HG03378 (cell line): ENCODE results near the gene MUC3A.
"Not testable (repeated sequence)": the region's sequence is repeated elsewhere in the genome, so short reads cannot be mapped to it uniquely, and the experiment has no call there.

Source experiments
- ATAC-seq: cut with Tn5 transposase; IDR thresholded peaks from one replicate; pipeline ENCODE4 v1.9.1; 2021; ENCODE audit warnings: mild to moderate bottlenecking, moderate library complexity; ENCODE audit not compliant: unreplicated experiment

MUC3A gene

DNA sequence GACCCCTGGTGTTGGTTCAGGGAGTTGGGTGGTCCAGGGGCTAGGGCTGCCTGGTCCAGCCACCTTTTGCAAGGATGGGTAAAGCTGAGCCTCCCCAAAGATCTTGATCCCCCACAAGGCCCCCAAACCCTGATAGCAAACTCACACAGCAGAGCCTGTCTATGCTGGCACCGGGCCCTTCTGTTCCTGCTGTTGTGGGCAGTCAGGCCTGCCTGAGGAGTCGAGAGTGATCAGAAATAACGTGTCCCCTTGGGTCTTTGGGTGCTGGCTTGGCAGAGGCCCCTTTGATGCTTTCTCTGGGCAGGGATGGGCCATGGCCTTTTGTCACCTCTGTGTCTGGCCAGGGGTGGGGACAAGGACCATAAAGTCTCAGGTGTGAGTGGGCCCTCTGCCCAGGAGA is 19.3 kb downstream of the MUC3A start:
- no peak for ATAC-seq

DNA sequence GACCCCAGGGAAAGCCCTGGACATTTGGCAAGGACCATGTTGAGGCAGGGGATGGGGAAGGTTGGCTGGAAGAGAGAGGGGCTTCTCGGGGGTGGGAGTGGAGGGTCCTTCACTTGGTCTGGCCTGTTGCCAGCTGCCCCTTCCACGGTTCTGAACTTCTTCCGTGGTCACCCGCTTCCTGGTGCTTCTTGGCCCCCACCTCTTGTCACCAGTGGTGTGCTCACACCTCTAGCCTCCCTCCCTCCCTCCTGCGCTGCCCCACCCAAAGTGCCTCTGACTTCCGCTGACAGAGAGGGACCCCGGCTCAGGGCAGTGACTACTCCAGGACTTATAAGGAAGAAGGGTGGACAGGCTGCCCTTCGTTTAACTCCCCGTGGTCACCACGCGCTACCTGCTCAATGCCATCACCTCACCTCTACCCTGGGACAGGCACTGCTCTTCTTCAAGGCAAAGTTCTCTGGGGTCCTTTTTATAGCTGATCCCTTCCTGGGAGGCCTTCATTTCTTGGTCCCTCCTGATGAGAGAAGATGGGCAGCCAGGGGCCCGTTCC is 19.8 kb downstream of the MUC3A start, which contains the start of gene MUC12:
Gene MUC12, plus strand, starts transcription at position 500 of the 550 bp plus-strand sequence. CDS start 58 bp downstream, outside the sequence.
- no peak for ATAC-seq

DNA sequence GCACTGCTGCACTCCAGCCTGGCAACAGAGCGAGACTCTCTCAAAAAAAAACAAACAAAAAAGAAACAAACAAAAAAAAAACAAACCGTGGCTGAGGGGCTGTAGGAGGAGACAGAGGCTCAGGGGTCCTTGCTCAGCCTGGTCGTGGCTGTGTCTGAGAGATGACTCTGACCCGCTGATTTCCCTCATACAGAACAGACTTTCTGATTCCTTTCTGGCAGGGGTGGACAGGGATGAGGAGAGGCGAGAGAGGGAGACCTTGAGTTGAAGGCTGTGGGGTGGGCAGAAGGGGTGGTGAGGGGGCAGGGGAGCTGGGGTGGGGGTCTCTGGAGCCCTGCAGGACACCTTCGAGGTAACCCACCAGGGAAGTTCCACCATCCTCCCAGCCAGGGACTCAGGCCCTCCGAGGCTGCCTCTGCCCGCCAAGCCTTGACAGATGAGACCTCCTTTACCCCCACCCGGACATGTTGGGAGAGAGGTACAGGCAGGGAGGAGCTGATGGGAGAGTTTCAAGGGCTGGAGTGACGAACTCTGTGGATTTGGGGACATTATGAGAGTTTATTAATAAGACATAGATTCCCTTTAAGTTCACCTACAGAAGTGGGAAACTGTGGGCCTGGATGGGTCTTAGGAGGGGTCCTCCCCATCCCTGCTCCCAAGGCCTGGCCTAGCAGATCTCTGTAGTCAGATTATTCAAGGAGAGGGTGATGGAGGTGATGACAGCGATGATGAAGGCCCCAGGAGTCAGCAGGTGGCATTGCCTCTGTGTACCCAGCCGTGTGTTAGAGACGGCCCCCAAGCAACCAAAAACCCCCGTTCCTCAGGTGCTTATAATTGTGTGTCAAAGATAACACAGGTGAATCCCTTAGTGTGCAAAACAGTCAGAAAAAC is 22.0 kb downstream of the MUC3A start:
- ATAC-seq: no peak

DNA sequence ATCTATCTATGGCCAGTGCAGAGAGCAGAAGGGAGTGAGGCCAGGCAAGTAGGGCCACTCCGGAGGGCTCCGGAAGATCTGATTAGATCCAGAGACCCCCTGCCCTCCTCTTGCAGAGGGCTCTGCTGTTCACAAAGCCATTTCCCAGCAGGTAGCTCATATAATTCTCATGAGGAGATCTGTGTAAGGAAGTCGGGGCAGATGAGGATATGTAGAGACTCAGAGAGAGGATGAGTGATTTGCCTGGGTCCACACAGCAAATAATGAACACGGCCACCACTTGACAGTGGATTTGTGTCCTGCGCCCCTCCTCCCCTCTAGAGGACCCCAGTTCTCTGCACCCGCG is 22.6 kb downstream of the MUC3A start:
- no peak for ATAC-seq

DNA sequence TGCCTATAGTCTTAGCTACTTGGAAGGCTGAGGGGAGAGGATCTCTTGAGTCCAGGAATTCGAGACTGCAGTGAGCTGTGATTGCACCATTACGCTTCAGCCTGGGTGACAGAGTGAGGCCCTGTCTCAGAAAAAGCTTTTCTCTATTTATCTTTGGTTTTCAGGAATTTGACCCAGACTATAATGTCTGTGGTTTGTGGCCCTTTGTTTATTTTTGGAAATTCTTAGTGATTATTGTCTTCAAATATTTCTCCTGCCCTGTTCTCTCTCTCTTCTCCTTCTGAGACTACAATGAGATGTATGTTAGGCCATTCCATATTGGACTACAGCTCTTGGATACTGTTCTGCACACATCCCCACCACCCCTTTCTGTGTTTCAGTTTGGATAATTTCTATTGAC is 24.7 kb downstream of the MUC3A start:
- no peak for ATAC-seq

DNA sequence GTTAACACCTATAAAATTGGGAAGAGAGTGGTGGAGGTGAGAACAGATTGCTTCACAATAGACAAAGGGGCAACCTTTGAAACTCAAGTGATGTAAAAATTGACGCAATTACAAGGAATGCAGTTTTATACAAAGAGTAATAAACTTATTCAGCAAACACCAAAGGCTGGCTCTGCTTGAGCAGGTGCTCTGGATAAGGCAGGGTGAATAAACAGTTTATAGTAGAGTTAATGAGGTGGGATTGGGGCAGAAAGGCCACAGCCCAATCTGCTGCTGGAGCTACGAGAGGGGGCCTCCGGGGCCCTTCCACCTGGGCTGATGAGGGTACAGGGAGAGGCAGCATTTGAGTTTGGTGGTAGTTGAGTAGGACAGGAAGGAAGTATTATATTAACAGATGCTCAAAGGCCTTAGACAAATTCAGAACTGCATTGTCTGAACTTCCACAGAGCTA is 26.1 kb downstream of the MUC3A start:
- ATAC-seq: no peak

DNA sequence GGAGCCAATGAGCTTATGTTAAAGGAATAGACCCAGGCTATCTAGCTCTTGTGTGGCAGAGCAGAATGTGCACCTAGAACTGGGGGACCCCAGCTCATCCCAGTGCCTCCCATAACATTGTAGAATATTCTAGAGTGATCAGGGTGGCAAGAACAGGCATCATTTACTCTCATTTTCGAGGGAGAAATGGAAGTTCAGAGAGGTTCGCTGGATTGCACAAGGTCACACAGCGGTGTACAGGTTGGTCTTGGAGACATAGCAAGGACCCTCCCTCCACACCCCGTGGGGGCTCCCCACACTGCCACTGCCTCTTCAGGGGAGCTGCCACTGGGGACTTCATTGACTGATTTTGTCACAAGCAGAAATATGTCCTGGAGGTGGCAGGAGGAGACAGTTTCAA is 29.0 kb downstream of the MUC3A start:
- ATAC-seq: no peak

DNA sequence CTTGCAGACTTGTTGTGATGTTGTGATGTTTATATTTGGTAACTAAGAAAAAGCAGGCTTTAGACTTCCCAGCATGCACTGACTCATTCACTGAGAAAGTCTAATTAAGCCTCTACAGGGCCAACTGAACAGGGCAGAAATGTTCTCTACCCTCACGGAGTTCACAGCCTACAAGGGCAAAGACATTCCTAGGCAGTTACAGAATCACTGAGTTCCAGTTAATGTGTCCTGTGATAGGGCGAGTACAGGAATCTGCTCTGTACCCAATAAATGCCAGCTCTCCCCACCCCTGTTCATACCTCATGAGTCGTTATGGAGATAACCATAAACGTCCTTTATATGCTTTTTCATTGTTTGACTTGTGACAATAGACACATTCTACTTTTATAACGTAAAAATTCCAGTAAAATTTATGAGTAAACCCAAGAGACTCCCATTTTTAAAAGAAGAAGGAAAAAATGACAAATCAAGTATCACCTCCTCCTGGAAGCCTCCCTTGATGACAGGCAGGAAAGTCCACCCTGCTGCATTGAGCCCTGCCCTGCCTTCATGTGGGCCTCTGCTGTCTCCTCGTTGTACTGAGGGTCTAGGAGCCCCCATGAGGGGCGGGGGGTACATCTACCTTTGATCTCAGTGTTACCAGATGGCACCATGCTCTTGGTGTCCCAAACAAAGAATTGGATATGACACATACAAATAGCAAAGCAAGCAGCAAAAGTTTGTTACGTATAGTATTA is 34.3 kb downstream of the MUC3A start:
- no peak for ATAC-seq

DNA sequence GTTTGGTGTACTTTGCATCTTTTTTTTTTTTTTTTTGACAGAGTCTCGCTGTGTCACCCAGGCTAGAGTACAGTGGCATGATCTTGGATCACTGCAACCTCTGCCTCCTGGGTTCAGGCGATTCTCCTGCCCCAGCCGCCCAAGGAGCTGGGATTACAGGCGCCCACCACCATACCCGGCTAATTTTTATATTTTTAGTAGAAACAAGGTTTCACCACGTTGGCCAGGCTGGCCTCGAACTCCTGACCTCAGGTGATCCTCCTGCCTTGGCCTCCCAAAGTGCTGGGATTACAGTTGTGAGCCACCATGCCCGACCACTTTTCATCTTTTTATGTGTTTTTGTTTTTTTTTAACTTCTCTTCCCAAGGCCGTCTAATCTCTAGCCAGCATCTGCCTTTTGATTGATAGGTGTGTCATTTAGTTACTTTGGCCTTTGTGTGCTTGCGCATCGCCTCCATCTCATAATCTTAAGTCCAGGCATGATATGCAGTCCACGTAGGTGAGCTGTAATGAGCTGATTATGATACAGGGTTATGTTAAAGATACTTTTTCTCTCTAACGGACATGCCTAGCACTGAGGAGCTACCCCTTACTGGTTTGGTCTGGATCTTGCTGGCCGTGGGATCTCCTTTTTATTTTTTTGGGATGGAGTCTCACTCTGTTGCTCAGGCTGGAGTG is 35.0 kb downstream of the MUC3A start:
- not testable (repeated sequence) for ATAC-seq

DNA sequence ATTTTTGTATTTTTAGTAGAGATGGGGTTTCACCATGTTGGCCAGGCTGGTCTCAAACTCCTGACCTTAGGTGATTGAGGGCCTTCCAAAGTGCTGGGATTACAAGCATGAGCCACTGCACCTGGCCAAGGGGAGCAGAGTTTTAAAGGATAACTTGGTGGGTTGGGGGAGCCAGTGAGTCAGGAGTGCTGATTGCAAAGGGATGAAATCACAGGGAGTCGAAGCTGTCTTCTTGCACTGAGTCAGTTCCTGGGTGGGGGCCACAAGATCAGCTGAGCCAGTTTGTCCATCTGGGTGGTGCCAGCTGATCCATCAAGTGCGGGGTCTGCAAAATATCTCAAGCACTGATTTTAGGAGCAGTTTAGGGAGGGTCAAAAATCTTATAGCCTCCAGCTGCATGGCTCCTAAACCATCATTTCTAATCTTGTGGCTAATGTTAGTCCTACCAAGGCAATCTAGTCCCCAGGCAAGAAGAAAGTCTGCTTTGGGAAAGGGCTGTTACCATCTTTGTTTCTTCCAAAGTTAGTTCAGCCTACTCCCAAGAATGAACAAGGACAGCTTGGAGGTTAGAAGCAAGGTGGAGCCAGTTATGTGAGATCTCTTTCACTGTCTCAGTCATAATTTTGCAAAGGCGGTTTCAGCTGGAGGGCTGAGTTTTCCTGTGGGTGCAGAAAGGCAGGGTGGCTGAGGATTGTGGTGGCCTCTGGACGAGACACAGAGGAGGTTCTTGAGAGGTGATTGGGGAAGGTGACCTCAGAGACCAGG is 35.9 kb downstream of the MUC3A start:
- ATAC-seq: not testable (repeated sequence)

DNA sequence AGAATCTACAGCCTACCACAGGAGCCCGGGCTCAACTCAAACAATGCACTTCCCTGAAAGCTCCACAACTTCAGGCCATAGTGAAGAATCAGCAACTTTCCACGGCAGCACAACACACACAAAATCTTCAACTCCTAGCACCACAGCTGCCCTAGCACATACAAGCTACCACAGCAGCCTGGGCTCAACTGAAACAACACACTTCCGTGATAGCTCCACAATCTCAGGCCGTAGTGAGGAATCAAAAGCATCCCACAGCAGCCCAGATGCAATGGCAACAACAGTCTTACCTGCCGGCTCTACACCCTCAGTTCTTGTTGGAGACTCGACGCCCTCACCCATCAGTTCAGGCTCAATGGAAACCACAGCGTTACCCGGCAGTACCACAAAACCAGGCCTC is 42.3 kb downstream of the MUC3A start:
- ATAC-seq: no peak

DNA sequence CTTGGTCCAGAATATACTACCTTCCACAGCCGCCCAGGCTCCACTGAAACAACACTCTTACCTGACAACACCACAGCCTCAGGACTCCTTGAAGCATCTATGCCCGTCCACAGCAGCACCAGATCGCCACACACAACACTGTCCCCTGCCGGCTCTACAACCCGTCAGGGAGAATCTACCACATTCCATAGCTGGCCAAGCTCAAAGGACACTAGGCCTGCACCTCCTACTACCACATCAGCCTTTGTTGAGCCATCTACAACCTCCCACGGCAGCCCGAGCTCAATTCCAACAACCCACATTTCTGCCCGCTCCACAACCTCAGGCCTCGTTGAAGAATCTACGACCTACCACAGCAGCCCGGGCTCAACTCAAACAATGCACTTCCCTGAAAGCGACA is 42.9 kb downstream of the MUC3A start:
- ATAC-seq: not testable (repeated sequence)

DNA sequence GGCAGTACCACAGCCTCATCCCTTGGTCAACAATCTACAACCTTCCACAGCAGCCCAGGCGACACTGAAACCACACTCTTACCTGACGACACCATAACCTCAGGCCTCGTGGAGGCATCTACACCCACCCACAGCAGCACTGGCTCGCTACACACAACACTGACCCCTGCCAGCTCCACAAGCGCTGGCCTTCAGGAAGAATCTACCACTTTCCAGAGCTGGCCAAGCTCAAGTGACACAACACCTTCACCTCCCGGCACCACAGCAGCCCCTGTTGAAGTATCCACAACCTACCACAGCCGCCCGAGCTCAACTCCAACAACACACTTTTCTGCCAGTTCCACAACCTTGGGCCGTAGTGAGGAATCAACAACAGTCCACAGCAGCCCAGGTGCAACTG is 45.3 kb downstream of the MUC3A start:
- not testable (repeated sequence) for ATAC-seq

DNA sequence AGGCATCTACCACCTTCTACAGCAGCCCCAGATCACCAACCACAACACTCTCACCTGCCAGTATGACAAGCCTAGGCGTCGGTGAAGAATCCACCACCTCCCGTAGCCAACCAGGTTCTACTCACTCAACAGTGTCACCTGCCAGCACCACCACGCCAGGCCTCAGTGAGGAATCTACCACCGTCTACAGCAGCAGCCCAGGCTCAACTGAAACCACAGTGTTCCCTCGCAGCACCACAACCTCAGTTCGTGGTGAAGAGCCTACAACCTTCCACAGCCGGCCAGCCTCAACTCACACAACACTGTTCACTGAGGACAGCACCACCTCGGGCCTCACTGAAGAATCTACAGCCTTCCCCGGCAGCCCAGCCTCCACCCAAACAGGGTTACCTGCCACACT is 49.2 kb downstream of the MUC3A start:
- ATAC-seq: not testable (repeated sequence)

DNA sequence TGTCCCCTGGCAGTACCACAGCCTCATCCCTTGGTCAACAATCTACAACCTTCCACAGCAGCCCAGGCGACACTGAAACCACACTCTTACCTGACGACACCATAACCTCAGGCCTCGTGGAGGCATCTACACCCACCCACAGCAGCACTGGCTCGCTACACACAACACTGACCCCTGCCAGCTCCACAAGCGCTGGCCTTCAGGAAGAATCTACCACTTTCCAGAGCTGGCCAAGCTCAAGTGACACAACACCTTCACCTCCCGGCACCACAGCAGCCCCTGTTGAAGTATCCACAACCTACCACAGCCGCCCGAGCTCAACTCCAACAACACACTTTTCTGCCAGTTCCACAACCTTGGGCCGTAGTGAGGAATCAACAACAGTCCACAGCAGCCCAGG is 50.0 kb downstream of the MUC3A start:
- not testable (repeated sequence) for ATAC-seq

DNA sequence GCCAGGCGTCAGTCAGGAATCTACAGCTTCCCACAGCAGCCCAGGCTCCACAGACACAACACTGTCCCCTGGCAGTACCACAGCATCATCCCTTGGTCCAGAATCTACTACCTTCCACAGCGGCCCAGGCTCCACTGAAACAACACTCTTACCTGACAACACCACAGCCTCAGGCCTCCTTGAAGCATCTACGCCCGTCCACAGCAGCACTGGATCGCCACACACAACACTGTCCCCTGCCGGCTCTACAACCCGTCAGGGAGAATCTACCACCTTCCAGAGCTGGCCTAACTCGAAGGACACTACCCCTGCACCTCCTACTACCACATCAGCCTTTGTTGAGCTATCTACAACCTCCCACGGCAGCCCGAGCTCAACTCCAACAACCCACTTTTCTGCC is 50.7 kb downstream of the MUC3A start:
- not testable (repeated sequence) for ATAC-seq

DNA sequence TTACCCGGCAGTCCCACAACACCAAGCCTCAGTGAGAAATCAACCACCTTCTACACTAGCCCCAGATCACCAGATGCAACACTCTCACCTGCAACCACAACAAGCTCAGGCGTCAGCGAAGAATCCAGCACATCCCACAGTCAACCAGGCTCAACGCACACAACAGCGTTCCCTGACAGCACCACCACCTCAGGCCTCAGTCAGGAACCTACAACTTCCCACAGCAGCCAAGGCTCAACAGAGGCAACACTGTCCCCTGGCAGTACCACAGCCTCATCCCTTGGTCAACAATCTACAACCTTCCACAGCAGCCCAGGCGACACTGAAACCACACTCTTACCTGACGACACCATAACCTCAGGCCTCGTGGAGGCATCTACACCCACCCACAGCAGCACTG is 53.0 kb downstream of the MUC3A start:
- not testable (repeated sequence) for ATAC-seq

DNA sequence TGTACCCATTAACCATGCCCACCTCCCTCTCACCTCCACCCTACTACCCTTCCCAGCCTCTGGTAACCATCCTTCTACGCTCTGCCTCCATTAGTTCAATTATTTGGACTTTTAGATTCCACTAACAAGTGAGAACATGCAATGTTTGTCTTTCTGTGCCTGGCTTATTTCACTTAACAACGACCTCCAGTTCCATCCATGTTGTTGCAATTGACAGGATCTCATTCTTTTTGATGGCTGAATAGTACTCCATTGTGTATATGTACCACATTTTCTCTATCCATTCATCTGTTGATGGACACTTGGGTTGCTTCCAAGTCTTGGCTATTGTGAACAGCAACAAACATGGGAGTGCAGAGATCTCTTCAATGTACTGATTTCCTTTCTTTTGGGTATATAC is 58.0 kb downstream of the MUC3A start:
- not testable (repeated sequence) for ATAC-seq

DNA sequence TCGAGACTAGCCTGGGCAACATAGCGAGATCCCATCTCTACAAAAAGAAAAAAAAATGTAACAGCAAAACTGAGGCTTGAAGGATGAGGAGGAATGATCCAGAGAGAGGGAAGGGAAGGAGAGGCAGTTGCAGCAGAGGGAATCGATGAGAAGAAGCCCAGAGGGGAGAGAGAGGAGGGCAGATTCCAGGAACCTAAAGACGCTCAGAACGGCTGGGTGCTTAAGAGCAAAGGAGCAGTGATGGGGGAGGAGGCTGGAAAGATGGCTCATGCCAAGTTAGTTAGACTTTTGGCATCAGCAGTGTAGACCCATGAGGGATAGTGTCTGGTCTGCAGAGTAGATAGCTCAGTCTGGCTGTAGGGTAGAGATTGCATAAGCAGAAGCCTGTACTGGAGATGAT is 60.3 kb downstream of the MUC3A start:
- ATAC-seq: no peak

DNA sequence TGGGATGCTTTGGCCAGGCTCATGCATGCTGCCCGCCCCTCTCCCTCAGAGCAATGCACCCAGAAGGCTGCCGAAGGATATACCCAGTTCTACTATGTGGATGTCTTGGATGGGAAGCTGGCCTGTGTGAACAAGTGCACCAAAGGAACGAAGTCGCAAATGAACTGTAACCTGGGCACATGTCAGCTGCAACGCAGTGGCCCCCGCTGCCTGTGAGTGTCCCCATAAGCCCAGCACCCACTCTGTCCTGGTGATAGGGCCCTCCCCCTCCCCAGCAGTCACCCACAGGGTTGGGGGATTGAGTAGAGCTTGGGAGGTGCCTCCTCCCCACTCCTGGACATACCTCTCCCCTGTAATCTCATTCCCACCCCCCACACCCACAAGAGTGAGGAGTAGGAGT is 63.6 kb downstream of the MUC3A start:
- ATAC-seq: no peak
